C4-2B (cell line): ENCODE data around the gene NMUR1.

ENCODE experiments used
- ZFX ChIP-seq: fragments of 450-650 bp; IDR thresholded peaks from 2 replicates; pipeline ENCODE4 v1.6.1; 2017
- TF ChIP-seq, protein P1 (sequence below): fragments of 450-650 bp; conservative IDR thresholded peaks from 2 replicates; pipeline ENCODE4 v1.5.1; 2017; ENCODE audit warnings: mild to moderate bottlenecking

GRCh38 chr2:231541645-231542044, 11.4 kb upstream of the NMUR1 start:
- TF ChIP-seq, protein P1, sequence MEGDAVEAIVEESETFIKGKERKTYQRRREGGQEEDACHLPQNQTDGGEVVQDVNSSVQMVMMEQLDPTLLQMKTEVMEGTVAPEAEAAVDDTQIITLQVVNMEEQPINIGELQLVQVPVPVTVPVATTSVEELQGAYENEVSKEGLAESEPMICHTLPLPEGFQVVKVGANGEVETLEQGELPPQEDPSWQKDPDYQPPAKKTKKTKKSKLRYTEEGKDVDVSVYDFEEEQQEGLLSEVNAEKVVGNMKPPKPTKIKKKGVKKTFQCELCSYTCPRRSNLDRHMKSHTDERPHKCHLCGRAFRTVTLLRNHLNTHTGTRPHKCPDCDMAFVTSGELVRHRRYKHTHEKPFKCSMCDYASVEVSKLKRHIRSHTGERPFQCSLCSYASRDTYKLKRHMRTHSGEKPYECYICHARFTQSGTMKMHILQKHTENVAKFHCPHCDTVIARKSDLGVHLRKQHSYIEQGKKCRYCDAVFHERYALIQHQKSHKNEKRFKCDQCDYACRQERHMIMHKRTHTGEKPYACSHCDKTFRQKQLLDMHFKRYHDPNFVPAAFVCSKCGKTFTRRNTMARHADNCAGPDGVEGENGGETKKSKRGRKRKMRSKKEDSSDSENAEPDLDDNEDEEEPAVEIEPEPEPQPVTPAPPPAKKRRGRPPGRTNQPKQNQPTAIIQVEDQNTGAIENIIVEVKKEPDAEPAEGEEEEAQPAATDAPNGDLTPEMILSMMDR, result no peak
- no peak for TF ChIP-seq ZFX
